ENCODE data around the gene KCNAB1.
"Not testable (repeated sequence)": the region's sequence is repeated elsewhere in the genome, so short reads cannot be mapped to it uniquely, and the experiment has no call there.

Gene KCNAB1

DNA sequence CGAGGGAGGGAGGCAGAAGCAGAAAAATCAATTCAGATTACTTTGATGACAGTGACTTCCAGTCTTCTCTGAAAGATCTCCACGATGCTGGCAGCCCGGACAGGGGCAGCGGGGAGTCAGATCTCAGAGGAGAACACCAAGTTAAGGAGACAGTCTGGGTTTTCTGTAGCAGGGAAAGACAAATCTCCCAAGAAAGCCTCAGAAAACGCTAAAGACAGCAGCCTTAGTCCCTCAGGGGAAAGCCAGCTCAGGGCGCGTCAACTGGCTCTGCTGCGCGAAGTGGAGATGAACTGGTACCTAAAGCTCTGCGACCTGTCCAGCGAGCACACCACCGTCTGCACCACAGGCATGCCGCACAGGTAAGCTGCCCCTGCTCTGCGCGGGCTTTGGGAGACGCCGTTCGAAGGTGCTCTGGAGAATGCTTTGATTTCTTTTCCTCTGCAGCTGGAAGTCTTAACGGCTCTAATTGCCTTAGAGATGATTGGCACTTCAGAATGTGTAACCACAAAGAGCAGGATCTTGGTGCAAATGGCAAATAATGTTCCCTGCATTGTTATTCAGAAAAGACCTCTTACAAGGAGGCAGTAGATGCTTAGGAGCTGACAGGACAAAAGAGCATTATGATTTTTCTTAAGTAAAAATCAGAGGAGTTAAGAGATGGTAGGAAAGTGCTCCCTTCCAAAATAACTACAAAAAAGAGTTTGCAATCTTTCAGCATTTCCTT lies at the start of gene KCNAB1:
KCNAB1 (plus strand) TSS at position 51 of the 724 bp plus-strand sequence.
- Histone ChIP-seq H3K4me3 (ENCODE audit: insufficient read length, low read depth) (no peak within 1 kb of the TSS), H3K4me1 (ENCODE audit: insufficient read depth, insufficient read length) (no peaks in the 10 kb centered on the region), H3K9me3 (ENCODE audit: insufficient read depth, low read length) (no peaks in the 10 kb centered on the region), H3K27me3 (ENCODE audit: insufficient read depth, insufficient read length) (no peaks in the 10 kb centered on the region), H3K9ac (ENCODE audit: insufficient read length, low read depth) (no peak within 1 kb of the TSS), H3K36me3 (ENCODE audit: insufficient read depth, insufficient read length, low read length) (no peaks in the 10 kb centered on the region)
- no peak for DNase-seq (ENCODE audit: low read depth, low spot score)
- TF ChIP-seq ZNF274 (IDR thresholded peaks at IDR 0.05; ENCODE audit: low read depth, low read length): no peak
- TF ChIP-seq SUZ12 (IDR thresholded peaks at IDR 0.05; ENCODE audit: extremely low read depth, insufficient read depth, insufficient read length): no peak
- TF ChIP-seq YY1 (IDR thresholded peaks at IDR 0.05; ENCODE audit: insufficient read depth, insufficient read length): no peak

DNA sequence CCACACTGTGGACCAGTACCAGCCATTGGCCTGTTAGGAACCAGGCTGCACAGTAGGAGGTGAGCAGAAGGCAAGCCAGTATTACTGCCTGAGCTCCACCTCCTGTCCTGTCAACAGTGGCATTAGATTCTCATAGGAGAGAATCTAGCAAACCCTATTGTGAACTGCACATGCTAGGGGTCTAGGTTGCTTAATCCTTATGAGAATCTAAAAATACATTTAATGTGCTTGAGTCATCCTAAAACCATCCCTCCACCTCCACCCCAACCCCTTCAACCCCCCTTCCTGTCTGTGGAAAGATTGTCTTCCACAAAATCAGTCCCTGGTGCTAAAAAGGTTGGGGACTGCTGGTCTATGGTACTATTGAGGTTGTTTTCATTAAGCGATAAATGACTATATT lies 49.3 kb upstream of the KCNAB1 start:
- no peak overlapping the region for H3K9ac ChIP-seq (ENCODE audit: insufficient read length, low read depth)
- no peak overlapping the region for H3K4me3 ChIP-seq (ENCODE audit: insufficient read length, low read depth)
- H3K4me1 ChIP-seq (ENCODE audit: insufficient read depth, insufficient read length): no peaks in the 10 kb centered on the region
- peaks cover 8% of the 10 kb centered on the region; the same call in 1 of the 2 replicates for H3K9me3 ChIP-seq (ENCODE audit: insufficient read depth, low read length)
- DNase-seq (ENCODE audit: low read depth, low spot score): no peak
- no peaks in the 10 kb centered on the region for H3K36me3 ChIP-seq (ENCODE audit: insufficient read depth, insufficient read length, low read length)
- TF ChIP-seq SUZ12 (IDR thresholded peaks at IDR 0.05; ENCODE audit: extremely low read depth, insufficient read depth, insufficient read length): no peak
- no peak for TF ChIP-seq YY1 (IDR thresholded peaks at IDR 0.05; ENCODE audit: insufficient read depth, insufficient read length)
- TF ChIP-seq ZNF274 (IDR thresholded peaks at IDR 0.05; ENCODE audit: low read depth, low read length): no peak
- H3K27me3 ChIP-seq (ENCODE audit: insufficient read depth, insufficient read length): no peaks in the 10 kb centered on the region

DNA sequence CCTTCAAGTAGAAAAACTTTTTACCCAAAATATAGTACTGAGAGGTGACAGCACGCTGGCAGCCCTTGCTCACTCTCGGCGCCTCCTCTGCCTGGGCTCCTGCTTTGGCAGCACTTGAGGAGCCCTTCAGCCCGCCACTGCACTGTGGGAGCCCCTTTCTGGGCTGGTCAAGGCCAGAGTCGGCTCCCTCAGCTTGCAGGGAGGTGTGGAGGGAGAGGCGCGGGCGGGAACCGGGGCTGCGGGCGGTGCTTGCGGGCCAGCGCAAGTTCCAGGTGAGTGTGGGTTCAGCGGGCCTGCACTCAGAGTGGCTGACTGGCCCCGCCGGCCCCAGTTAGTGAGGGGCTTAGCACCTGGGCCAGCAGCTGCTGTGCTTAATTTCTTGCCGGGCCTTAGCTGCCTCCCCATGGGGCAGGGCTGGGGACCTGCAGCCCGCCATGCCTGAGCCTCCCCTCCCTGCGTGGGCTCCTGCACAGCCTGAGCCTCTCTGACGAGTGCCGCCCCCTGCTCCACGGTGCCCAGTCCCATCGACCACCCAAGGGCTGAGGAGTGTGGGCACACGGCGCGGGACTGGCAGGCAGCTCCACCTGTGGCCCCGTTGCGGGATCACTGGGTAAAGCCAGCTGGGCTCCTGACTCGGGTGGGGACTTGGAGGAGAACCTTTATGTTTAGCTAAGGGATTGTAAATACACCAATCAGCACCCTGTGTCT lies 47.3 kb upstream of the KCNAB1 start:
- not testable (repeated sequence) for H3K9ac ChIP-seq (ENCODE audit: insufficient read length, low read depth); H3K9me3 ChIP-seq (ENCODE audit: insufficient read depth, low read length); H3K4me3 ChIP-seq (ENCODE audit: insufficient read length, low read depth); H3K36me3 ChIP-seq (ENCODE audit: insufficient read depth, insufficient read length, low read length); DNase-seq (ENCODE audit: low read depth, low spot score); H3K4me1 ChIP-seq (ENCODE audit: insufficient read depth, insufficient read length); H3K27me3 ChIP-seq (ENCODE audit: insufficient read depth, insufficient read length)

DNA sequence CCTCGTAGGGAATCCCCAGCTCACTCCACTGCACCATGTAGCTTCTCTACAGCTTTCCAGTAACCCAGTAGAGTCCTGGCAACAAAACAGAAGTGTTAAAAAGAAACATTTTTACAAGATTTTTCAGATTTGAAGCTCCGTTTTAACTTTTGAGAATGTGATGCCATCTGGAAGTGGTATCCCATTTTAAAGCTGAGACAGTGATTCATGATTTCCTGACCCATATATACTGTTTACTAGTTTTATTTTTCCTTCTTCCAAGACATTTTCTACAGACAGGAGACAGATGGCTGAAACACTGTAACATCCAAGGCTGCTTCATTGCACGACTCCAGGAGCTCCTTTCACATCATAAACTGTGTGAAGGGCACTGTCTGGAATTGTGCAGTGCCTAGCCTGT lies 30.3 kb upstream of the KCNAB1 start:
- TF ChIP-seq YY1 (IDR thresholded peaks at IDR 0.05; ENCODE audit: insufficient read depth, insufficient read length) (no peak), ZNF274 (IDR thresholded peaks at IDR 0.05; ENCODE audit: low read depth, low read length) (no peak), SUZ12 (IDR thresholded peaks at IDR 0.05; ENCODE audit: extremely low read depth, insufficient read depth, insufficient read length) (no peak)
- Histone ChIP-seq H3K27me3 (ENCODE audit: insufficient read depth, insufficient read length) (no peaks in the 10 kb centered on the region), H3K9me3 (ENCODE audit: insufficient read depth, low read length) (no peaks in the 10 kb centered on the region), H3K9ac (ENCODE audit: insufficient read length, low read depth) (no peak overlapping the region), H3K4me1 (ENCODE audit: insufficient read depth, insufficient read length) (peaks cover 2% of the 10 kb centered on the region), H3K4me3 (ENCODE audit: insufficient read length, low read depth) (no peak overlapping the region), H3K36me3 (ENCODE audit: insufficient read depth, insufficient read length, low read length) (no peaks in the 10 kb centered on the region)
- no peak for DNase-seq (ENCODE audit: low read depth, low spot score)

DNA sequence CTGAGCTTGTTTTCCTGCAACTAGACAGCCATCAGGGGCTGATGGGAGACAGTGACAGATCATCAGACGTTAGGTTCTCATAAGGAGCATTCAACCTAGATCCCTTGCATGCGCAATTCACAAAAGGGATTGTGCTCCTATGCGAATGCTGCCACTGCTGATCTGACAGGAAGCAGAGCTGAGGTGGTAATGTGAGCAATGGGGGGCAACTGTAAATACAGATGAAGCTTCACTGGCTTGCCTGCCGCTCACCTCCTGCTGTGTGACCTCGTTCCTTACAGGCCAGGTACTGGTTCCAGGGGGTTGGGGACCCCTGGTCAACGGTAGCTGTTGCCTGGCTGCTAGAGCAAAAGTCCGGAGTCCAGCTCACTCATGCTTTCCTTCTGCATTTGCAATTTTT lies 26.4 kb upstream of the KCNAB1 start:
- Histone ChIP-seq H3K9ac (ENCODE audit: insufficient read length, low read depth) (no peak overlapping the region), H3K27me3 (ENCODE audit: insufficient read depth, insufficient read length) (no peaks in the 10 kb centered on the region), H3K4me1 (ENCODE audit: insufficient read depth, insufficient read length) (peaks cover 2% of the 10 kb centered on the region), H3K9me3 (ENCODE audit: insufficient read depth, low read length) (no peaks in the 10 kb centered on the region), H3K36me3 (ENCODE audit: insufficient read depth, insufficient read length, low read length) (no peaks in the 10 kb centered on the region), H3K4me3 (ENCODE audit: insufficient read length, low read depth) (no peak overlapping the region)
- TF ChIP-seq SUZ12 (IDR thresholded peaks at IDR 0.05; ENCODE audit: extremely low read depth, insufficient read depth, insufficient read length) (no peak), ZNF274 (IDR thresholded peaks at IDR 0.05; ENCODE audit: low read depth, low read length) (no peak), YY1 (IDR thresholded peaks at IDR 0.05; ENCODE audit: insufficient read depth, insufficient read length) (no peak)
- peak; percentile 57 for DNase-seq (ENCODE audit: low read depth, low spot score)

DNA sequence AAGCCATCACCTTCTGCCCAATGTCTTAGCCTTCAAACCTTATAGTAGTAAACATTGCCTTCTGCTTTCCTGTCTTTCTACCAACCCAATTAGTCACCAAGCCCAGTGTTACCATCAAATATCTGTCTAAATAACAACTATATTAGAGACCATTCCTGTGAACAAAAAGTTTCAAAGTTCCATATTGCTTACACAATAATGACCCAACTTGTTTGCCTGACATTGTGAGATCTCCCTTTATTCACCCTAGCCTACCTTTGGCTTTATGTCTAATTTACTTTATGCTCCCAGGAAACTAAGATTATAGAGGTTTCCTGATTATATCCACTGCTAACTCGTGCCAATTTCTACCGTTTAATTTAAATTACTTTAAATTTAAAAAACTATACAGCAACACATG lies 26.0 kb upstream of the KCNAB1 start:
- TF ChIP-seq SUZ12 (IDR thresholded peaks at IDR 0.05; ENCODE audit: extremely low read depth, insufficient read depth, insufficient read length): no peak
- TF ChIP-seq ZNF274 (IDR thresholded peaks at IDR 0.05; ENCODE audit: low read depth, low read length): no peak
- TF ChIP-seq YY1 (IDR thresholded peaks at IDR 0.05; ENCODE audit: insufficient read depth, insufficient read length): no peak
- Histone ChIP-seq H3K36me3 (ENCODE audit: insufficient read depth, insufficient read length, low read length) (no peaks in the 10 kb centered on the region), H3K27me3 (ENCODE audit: insufficient read depth, insufficient read length) (no peaks in the 10 kb centered on the region), H3K4me1 (ENCODE audit: insufficient read depth, insufficient read length) (peaks cover 2% of the 10 kb centered on the region), H3K9me3 (ENCODE audit: insufficient read depth, low read length) (no peaks in the 10 kb centered on the region), H3K4me3 (ENCODE audit: insufficient read length, low read depth) (no peak overlapping the region), H3K9ac (ENCODE audit: insufficient read length, low read depth) (no peak overlapping the region)
- no peak for DNase-seq (ENCODE audit: low read depth, low spot score)

DNA sequence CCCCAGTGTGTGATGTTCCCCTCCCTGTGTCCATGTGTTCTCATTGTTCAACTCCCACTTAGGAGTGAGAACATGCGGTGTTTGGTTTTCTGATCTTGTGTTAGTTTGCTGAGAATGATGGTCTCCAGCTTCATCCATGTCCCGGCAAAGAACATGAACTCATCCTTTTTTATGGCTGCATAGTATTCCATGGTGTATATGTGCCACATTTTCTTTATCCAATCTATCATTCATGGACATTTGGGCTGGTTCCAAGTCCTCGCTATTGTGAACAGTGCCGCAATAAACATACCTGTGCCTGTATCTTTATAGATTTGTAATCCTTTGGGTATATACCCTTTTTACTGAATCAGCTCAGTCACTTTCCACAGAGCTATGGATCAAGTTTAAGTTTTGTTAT lies 24.7 kb upstream of the KCNAB1 start:
- not testable (repeated sequence) for DNase-seq (ENCODE audit: low read depth, low spot score); H3K9me3 ChIP-seq (ENCODE audit: insufficient read depth, low read length); H3K4me1 ChIP-seq (ENCODE audit: insufficient read depth, insufficient read length); H3K4me3 ChIP-seq (ENCODE audit: insufficient read length, low read depth); H3K36me3 ChIP-seq (ENCODE audit: insufficient read depth, insufficient read length, low read length); H3K9ac ChIP-seq (ENCODE audit: insufficient read length, low read depth); H3K27me3 ChIP-seq (ENCODE audit: insufficient read depth, insufficient read length)

Measured in NT2/D1 (cell line).